Stimulated activated CD4-positive, alpha-beta T cell treated with anti-CD3 and anti-CD28 coated beads, Interleukin-1b, Interleukin-23, amount 100 ng/mL, for 4 hours (primary cell): ENCODE results near the gene INTS15.
A peak's percentile ranks its signal among the peaks of the same experiment; 100 is the strongest.
"Not testable (repeated sequence)": the region's sequence is repeated elsewhere in the genome, so short reads cannot be mapped to it uniquely, and the experiment has no call there.

Experiments
- DNase-seq, 2 donors: peaks; one replicate each; pipeline ENCODE4 v3.0.0-alpha.2; 2020; ENCODE audit warnings: low read depth in 2 of 2

Gene INTS15

DNA sequence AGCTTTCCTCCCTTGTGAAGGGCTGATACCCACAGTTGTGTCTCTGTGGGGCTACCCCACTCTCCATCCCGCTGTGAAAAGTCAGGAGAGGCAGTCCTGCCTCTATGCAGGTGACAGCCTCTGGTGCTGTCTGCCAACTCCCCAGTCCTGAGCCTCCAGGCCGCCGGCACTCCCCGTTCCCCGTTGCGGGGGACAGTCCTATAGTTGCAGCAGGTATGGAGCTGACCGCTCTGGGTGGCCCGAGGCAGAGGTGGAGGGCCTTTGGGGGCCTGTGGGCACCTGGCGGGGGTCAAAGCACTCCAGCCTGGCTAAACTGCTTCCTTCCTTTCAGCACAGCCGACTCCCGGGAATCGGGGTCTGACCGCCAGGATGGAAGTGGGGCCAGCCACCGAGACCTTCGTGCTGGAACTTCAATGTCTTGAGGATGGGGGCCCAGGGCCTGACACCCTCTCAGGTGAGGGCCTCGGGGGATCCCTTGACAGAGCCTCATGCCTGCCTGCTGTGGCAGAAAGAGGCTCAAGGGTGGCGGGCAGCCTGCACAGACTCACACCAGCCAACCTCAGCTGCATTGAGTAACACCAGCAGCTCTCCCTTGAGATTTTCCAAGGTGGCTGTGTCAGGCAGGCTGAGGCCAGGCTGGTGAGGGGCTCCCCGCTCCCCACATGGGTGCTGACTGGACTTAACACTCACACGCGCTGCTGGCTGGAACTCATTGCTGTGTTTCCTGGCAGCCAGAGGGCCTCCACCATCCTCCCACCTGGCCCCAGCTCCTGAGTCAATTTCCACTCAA is 27.2 kb downstream of the INTS15 start:
- DNase-seq = no peak

DNA sequence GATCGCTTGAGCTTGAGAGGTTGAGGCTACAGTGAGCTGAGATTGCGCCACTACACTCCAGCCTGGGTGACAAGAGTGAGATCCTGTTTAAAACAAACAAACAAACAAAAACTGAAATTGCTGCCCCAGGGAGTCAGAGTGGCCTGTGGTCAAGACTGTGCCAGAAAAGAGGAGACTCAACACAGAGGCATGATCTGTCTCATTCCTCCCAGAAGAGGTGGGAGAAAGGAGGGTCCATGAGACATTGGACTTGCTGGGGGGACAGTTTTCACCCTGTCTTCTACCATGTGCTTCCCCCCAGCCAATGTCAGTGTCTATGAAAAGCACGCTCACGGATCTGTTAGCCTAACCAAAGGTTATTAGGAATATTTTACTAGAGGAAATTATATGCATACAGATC is 28.8 kb downstream of the INTS15 start:
- DNase-seq = no peak

DNA sequence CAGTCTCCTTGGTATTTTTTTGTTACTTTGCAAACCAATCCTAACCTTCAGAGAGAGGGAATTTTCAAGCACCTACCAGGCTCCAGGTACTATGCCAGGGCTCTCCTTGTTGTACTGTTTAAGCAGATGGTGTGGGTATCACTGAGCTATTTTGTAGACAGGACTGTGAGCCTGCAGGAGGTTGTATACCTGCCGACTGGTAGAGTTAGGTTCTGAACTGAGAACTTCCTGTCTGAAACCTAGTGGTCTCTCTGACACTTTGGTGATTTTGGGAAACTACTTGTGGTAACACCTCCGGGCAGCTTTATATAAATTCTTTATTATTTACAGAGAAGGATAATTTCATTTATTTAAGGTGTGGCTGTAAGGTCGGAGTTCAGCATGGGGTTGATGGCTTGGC is 30.1 kb downstream of the INTS15 start:
- no peak for DNase-seq

DNA sequence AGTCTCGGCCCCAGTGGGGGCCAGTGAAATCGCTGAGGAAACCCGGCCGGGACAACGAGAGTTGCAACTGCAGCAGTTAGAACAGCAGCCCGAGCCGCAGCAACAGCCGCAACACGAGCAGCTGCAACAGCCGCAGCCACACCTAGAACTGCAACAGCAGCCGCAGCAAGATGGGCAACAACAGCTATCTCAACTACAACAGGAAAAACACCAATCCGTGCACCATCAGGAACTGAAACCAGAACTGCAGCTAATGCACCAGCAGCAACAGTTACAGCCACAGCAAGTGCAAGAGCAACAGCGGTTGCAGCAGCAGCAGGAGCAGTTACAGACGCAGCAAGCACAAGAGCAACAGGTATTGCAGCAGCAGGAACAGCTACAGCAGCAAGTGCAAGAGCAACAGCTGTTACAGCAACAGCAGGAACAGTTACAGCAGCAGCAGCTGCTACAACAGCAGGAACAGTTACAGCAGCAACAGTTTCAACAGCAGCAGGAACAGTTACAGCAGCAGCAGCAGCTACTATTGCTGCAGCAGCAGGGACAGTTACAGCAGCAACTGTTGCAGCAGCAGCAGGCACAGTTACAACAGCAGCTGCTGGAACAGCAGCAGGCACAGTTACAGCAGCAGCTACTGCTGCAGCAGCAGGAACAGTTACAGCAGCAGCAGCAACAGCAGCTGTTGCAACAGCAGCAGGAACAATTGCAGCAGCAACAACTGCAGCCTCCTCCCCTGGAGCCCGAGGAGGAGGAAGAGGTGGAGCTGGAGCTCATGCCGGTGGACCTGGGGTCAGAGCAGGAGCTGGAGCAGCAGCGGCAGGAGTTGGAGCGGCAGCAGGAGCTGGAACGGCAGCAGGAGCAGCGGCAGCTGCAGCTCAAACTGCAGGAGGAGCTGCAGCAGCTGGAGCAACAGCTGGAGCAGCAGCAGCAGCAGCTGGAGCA is 31.6 kb downstream of the INTS15 start:
- no peak for DNase-seq

DNA sequence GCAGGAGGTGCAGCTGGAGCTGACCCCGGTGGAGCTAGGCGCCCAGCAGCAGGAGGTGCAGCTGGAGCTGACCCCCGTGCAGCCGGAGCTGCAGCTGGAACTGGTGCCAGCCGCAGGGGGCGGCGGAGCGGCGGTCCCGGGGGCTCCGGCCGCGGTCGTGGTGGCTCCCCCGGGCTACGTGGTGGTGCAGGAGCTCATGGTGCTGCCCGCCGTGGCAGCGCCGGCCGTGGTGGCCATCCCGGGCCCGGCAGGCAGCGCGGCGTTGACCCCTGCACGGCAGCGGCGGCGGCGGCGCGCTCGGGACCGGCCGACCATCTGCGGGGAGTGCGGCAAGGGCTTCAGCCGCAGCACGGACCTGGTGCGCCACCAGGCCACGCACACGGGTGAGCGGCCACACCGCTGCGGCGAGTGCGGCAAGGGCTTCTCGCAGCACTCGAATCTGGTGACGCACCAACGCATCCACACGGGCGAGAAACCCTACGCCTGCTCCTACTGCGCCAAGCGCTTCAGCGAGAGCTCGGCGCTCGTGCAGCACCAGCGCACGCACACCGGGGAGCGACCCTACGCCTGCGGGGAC is 32.4 kb downstream of the INTS15 start:
- no peak for DNase-seq

DNA sequence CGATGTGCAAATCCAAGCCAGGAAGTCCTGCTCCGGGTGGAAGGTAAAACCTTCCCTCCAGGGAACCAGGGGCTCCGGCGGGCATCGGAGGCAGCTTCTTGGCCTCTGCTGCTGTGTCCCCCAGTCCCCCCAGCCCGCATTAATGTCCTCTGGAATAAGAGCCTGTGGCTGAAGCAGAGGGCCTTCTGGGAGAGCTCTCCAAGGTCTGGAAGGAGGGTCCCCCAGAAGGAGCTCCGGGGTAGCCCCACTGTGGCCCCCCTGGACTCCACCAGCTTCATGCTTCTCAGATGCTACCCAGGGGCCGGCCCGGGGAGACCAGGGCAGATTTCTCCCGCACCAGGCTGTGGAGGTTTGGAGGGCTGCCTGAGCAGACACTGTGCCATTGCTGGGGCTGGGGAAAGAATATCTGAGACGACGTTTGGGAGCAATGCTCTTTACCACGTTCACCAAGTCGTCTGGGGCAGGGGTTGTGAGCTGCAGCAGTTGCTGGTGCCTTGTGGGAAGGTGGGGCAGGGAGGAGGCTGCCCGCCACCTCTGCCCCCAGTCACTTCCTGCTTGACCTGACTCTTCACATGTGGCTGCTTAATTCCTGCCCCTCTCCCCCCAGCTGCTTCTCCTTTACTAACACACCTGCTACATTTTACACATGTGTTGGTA is 33.9 kb downstream of the INTS15 start:
- DNase-seq = no peak

DNA sequence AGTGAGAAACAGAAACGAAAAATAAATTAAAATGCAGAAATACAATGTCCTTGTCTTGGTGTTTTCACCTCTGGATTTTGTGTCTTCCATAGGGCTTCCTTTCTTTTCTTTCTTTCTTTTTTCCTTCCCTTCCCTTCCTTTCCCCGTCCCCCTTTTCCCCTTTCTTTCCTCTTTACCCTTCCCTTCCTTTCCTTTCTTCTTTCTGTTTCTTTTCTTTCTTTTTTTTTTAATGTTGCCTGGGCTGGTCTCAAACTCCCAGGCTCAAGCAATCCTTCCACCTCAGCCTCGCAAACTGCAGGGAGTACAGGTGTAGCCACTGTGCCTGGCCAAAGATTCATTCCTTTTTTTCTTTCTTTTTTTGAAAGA is 34.4 kb downstream of the INTS15 start:
- DNase-seq = no peak

DNA sequence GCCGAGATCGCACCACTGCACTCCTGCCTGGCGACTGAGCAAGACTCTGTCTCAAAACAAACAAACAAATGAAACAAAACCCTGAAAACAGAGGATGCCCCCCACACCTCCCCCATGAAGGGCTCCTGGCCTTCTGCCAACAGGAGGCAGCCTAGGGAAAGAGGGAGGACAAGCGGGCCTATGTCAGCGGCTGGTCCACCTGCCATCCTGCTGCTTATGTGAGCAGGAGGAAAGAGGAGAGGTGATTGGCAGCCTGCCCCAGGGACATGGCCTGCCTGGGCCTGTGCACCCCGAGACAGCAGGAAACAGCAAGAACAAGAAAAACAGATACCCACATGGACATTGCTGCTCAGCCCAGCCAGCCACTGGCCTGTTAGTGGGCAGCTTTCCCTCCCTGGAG is 38.2 kb downstream of the INTS15 start:
- DNase-seq = no peak

DNA sequence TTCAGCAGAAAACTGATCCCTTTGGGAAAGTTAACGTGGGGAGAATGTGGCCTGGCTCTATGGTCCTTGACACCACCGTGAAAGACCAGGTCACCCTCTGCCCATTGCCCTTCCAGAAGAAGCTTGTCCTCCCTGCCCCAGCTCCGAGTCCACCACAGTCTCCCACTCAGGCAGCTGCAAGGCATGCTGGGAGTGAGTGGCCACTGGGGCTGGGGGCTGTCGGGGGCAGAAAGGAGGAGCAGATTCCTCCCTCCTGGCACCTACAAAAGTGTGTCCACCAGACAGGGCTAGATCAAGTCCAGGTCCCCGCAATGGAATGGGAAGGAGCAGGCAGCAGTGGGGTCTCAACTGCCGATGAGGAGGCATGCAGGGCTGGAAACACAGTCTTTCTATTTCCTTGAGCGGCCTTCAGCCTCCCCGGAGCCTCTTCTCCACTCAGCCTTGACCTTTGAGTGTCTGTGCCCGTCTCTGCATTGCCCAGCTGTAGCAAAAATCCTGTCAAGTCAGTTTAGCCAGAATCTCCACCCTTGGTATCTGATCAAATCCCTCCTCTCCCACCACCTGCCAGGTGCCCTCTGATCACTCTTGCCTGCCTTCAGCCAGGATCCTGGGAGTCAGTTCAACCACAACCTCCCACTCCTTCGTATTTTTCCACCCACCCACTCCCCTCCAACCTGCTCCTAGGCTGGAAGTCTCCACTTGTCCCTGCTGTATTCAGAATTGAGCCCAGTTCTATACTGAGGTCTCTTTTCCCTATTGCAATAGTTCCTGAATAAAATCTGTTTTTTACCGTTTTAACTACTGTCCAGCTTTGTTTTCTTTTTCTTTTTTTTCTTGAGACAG is 40.4 kb downstream of the INTS15 start:
- DNase-seq = no peak

DNA sequence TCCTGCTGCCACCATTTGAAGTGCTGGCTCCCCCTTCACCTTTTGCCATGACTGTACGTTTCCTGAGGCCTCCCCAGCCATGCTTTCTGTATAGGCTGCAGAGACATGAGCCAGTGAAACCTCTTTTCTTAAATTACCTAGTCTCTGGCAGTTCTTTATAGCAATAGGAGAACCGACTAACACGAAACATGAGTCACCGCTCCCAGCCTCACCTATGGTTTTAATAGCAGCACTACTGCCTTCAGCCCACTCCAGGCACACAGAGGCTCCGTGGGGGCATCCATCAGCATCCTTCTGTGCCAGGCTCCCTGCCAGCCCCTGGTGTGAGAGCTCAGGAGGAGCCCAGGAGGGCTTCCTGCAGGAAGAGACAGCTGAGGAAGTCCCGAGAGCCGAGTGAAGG is 41.8 kb downstream of the INTS15 start:
- no peak for DNase-seq

DNA sequence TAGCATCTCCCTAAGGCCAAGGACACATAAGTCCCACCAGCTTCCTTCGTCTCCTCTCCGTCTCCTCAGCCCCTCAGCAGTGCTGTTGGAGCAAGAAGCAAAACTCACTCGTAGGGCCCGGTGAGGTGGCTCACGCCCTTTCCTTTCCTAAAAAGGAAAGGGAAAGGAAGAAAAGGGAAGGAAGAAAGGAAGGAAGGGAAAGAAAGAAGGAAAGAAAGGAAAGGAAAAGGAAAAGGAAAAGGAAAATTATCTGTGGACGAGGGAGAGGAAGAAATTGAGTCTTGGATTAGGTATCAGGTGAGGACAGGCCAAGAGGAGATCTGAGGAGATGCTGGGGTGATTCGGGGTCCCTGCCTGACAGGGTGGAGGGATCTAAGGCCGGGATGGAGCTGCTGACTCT is 44.2 kb downstream of the INTS15 start:
- no peak for DNase-seq

DNA sequence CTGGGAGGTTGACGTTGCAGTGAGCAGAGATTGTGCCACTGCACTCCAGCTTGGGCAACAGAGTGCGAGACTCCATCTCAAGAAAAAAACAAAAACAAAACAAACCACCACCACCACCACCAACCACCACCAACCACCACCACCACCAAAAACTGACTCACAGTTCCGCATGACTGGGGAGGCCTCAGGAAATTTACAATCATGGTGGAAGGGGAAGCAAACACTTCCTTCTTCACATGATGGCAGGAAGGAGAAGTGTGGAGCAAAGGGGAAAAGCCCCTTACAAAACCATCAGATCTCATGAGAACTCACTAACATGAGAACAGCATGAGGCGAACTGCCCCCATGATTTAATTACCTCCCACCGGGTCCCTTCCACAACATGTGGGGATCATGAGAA is 45.1 kb downstream of the INTS15 start:
- DNase-seq = not testable (repeated sequence)

DNA sequence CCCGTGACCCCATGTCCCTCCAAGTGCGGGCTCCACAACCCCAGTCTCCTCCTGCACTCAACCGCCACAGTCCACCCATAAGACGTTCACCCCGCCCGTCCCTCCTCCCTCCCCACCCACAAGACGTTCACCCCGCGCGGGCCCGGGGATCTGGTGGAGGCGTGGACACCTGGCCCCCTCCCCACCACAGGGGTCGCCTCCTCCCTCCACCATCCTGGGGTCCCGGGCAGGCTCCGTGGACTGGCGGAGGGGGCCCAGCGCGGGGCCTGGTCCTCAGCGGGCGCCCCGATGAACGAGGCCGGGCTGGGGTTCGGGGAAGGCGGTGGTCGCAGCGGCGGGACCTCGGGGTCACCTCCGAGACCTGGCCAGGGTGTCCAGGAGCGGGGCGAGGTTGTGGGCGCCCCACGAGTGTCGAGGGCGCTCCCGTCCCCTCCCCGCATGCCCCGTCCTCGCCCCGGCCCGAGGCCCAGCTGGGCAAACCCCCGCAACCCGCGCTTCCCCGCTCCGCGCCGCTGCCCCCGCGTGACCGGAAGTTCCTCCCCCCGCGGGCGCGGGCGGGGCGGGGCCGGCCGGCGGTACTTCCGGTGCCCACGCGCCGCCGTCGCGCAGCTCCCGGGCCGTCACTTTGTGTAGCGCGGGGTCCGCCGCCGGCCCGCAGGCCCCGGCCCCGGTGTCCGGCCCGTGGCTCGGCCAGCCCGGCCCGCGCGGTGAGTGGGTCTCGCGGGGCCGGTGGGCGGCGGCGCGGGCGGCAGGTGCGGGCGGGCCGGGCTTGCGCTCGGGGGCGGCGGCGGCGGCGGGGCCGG is 47.1 kb downstream of the INTS15 start, which contains the start of gene ZNF316:
ZNF316 (plus strand) TSS at position 578 of the 803 bp plus-strand sequence. CDS start 5,092 bp downstream, outside the sequence.
- DNase-seq = peak; percentile 50 to 64

DNA sequence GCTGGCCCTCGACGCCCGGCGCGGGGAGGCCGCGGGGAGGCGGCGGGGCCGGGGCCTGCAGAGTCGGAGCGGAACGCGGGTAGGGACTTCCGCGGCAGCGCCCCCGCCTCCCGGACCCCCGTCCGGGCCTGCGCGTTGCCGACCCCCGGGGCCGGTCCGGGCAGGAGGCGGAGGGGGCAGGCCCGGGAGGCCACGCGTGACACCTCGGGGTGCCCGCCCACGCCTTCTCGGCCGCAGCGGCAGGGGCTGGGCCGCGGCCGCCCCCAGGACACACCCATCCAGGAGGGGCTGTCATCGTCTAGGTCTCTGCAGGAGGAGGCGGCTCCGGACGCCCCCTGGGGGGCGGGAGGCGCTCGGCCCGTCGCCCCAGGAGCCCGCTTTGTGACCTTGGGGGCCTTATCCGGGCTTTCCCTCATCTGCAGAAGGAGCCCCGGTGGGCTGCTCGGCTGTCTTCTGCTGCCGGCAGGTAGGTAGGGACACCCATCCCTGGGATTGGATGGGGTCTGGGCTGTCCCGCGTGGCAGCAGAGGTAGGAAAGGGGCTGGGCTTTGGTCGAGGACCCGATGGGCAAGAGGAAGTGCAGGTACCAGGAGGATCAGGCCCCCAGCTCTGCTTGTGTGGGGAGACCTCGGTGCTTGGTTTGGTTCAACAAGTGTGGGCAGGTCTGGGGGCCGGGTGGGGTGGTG is 47.9 kb downstream of the INTS15 start:
- peak; percentile 28 to 44 for DNase-seq

DNA sequence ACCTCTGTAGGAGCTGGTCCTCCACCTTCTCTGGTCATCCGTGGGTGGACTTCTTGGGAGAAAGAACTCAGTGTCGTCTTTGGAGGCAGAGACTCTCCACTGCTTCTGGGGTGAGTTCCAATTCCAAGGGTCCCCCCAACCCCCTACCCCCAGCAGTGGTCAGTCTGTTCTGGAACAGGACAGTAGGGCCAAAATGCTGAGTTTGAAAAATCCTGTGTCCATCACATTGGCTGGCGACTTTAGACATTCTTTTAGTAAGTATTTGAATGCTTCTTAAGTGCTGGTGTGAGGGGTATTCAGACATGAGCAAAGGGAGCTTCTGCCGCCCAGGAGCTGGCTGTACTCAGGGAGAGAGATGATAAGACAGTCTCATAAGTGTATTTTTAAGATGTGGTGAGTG is 49.2 kb downstream of the INTS15 start:
- no peak for DNase-seq

DNA sequence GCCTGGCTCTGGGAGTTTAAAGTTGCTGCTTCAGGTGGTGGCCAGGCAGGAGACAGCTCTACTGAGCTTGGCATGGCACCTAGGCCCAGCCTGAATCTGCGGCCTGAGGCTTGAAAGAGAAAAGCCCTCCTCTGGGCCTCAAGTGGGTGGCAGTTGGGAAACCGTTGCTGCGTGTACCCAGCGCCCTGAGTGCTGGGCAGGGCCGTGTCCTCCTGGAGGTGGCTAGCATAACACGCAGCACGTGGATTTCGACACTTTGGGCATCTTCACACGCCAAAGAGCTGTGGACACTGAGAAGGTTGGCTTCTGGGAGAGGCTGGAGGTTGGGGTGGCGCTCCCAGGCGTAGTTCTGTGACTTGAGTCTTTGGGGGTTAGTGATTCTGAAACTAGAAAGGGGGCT is 49.8 kb downstream of the INTS15 start:
- DNase-seq = no peak

DNA sequence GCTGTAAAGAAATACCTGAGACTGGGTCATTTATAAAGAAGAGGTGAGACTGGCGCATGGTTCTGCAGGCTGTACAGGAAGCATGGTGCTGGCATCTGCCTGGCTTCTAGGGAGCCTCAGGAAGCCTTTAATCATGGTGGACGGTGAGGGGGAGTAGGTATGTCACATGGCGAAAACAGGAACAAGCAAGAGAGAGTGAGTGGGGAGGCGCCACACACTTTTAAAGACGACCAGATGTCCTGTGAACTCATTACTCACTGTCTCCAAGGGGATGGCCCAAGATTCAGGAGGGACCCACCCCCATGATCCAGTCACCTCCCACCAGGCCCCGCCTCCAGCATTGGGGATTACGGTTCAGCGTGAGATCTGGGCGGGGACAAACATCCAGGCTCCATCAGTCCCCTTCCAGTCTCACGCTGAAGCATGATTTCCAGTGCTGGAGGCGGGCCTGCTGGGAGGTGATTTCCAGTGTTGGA is 50.5 kb downstream of the INTS15 start:
- DNase-seq = peak; percentile 16 to 26

DNA sequence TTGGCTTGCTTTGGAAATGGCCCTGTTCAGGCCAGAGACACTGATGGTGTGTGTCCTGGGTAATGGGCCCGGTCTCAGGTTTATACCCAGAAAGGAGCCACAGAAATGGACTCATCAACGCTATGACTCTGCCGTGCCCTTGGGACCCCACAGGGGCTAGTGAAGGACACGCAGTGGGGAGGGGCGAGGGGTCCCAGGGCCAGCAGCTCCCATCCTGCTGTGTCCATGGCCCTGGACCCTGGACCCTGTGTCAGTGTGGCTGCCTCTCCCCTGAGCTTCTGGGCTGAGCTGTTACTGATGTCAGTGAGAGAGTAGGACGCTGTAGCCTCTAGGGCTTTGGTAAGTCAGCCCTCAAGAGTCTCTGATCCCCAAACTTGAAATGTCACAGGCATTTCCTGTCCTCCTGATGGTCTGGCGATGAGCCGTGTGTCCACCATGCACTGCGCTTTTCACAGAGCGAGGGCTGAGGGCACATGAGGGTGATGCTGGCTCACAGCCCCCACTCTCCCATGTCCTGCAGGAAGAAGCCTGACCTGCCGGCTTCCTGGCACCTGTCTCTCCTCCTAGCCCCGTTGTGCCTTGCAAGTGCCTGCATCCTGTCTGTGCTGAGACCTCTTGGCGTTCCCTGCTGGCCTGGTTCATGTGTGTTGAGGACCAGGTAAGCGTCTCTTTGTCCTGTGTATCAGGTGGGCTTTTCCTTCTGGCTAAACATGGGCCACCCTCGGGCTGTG is 51.6 kb downstream of the INTS15 start:
- no peak for DNase-seq
